HK-2 (cell line): Measurements from ENCODE around the gene TPO.
"Not testable (repeated sequence)": the region's sequence is repeated elsewhere in the genome, so short reads cannot be mapped to it uniquely, and the experiment has no call there.

ENCODE experiments used
- DNase-seq: peaks from one replicate; pipeline ENCODE4 v3.0.0-alpha.2; 2018; ENCODE audit not compliant: unreplicated experiment

The TPO gene

DNA sequence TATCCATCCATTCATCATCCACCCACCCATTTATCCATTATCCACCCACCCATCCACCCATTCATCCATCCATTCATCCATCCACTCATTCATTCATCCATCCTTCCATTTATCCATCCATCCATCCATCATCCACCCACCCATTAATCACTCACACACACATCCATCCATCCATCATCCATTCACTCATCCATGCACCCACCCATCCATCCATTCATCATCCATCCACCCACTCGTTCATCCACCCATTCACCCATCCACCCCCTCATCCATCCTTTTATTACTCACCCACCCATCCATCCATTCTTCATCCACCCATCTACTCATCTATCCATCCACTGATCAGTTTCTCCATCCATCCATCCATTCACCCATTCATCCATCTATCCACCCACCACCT lies 8.1 kb upstream of the TPO start:
- no peak for DNase-seq

DNA sequence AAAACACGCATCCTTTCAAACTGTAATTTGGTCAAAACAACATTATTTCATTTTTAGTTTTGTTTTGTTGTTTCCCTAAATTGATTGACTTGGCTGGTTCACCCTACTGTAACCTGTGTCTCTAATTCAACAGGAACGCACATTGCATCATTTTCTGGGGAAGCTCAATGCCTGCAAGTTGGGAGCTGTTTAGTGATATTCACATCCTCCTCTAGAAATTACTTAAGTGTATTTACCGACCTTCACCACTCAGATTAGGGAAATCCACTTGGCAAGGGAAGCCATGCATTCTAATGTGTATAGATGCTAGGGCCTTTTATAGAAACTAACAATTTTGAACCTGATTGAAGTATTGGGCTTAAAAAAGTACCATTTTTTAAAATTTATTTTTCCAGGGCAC lies 7.3 kb upstream of the TPO start:
- DNase-seq, result no peak

DNA sequence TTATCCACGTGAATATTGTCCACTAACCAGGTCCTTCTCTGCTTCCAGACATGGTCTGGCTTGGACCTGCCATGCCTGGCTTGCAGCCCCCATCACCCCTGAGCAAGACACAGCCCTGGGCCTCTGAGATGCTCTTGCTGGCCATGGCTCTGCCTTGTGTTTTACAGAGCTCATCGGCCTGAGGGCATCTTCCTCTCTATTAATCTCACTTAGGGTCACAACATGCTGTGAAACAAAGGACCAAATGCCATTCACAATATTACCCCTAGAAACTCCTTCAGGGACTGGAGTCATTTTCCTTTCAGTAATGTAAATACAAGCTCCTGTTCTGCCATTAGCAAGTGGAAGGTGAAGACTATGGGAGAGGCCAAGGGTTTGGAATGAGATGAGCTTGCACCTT lies 6.8 kb upstream of the TPO start:
- DNase-seq, result no peak

DNA sequence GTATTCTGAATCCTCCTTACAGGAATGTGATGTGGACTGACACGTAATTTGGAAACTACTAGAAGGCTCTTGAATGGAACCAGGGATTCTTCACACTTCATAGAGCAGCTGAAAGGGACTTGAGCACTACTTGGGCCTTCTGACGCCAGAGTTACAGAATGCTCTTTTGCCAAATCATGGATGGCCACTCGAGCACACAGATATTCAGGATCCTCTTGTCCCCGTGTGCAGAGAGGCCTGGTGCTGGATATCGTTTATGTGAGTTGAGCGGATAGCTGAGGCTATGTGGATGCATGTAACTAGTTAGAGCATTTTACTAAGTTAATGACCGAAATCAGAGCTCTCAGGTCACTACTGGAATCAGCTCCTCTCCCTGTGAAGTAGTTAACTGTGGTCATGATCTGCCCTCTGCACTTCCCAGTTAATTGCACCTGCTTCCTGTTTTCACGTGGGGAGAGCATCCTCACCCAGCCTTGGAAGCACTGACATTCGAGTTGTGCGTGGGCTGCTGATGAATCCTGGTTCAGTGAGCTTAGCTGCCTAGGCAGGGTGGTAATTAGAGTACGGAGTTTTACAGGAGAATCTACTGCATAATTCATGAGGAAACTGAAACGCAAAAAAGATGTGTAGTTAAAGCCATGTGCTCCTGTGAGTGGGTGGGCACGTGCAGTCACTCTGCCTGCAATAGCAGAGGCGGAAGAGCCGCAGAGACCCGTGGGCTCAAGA lies 5.2 kb upstream of the TPO start:
- no peak for DNase-seq

DNA sequence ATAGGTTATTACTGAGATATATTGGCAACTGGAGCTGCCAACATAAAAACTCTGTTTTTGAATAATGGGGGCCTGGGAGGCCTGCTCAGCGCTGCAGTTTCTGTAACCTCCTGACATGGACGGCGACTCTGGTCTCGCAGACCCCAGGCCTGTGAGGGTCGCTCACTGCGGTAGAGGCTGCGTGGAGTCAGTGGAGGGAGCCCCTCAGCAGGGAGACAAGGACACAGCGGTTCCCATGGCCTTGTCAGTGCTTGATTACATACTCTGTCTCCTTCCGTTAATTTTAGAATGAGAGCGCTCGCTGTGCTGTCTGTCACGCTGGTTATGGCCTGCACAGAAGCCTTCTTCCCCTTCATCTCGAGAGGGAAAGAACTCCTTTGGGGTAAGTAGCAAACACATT lies 858 bp downstream of the TPO start:
- no peak for DNase-seq

DNA sequence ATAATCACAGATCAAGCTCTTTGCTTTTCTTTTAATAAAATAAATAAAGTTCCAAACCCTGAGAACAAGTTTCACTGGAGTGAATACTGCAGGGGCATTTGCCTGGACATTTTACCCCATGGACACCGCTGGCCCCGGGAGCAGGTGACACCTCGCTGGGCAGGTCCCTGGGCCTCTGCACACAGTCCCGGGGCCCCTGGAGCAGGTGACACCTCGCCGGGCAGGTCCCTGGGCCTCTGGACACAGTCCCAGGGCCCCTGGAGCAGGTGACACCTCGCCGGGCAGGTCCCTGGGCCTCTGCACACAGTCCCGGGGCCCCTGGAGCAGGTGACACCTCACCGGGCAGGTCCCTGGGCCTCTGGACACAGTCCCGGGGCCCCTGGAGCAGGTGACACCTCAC lies 1.6 kb downstream of the TPO start:
- DNase-seq, result not testable (repeated sequence)

DNA sequence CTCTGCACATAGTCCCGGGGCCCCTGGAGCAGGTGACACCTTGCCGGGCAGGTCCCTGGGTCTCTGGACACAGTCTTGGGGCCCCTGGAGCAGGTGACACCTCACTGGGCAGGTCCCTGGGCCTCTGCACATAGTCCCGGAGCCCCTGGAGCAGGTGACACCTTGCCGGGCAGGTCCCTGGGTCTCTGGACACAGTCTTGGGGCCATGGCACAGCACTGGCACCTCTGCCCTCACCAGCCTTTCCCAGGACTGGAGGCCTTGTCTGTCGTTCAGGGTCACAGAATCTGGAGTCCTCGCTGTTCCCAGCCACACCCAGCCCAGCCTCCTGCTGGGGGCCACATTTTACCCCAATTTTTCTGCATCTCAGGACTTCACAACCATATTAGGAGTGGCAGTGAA lies 2.2 kb downstream of the TPO start:
- DNase-seq, result no peak

DNA sequence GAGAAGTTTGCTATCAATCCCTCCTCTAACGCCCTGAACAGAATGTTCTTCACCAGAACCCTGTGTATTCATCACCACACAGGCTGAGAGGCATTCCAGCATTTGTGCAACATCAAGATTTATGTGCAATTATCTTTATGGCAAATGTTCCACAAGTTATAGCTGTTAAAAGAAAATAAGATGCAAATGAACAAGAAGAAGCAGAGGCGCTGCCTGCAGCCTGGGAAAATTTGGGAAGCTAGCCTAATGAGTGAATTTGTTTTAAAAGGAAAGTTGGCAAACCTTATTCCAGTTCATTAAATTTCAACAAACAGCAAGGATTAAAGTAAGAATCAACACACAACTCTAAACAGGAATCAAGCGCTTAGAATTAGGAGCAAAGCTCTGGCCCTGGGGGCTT lies 5.3 kb downstream of the TPO start:
- DNase-seq, result no peak

DNA sequence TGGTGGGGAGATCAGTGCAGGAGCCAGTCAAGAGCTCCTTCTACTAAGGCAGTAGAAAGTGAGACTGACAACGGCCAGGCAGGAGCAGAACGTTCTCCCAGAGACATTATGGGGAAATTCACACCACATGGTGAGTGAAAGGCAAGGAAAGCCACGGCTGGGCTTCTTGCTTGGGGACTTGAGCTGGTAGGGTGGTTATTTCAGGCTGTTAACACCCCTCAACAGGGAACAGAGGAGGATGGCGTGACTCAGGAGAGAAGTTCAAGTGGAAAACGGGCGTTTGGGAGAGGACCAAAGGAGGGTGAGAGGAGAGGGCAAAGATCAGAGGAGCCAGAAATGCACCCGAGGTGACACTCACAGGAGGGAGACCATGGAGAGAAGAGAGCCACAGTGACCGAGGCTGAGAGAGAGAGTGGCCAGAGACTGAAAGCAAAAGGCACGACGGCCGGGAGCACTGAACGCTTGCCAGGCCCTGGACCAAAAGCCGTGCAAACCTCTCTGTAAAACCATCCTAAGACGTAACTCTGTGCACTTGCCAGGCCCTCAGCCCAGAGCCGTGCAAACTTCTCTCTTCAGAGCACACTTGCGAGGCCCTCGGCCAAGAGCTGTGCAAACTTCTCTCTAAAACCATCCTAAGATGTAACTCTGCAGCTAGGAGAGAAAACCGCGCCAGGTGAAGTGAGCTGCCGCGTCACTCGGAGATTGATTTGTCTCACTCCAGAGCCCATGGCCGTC lies 7.7 kb downstream of the TPO start:
- no peak for DNase-seq

DNA sequence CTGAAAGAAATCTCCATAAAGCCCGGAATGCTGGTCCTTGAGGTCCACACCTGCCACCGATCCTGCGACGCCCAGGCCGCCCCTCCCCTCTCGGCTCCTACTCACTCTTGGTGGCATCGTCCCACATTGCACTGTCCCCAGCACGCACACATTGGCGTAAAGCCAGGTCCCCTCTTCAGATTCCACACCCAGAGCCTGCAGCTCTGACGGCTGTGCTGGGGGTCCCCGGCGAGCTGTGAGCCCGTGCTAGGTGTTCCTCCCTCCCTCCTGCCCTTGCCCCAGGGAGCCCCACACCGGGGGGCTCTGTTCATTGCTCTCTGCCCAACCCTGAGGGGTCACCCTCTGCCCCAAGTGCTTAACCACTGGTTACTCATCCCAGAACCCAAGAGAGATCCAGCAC lies 8.5 kb downstream of the TPO start:
- DNase-seq, result no peak

DNA sequence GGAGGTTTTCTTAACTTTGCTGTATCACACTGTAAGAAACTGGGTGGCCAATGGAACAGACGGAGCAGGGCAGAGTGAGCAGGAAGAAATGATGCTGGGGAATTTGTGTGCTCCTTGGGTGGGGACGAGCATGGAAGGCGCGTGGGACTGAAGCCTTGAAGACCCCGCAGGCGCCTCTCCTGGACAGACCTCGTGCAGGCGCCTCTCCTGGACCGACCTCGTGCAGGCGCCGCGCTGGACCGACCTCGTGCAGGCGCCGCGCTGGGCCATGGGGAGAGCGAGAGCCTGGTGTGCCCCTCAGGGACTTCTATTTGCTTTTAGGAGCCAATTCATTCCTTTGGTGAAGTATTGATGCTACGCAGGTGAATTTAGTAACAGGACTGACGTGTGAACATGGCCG lies 8.9 kb downstream of the TPO start:
- no peak for DNase-seq

DNA sequence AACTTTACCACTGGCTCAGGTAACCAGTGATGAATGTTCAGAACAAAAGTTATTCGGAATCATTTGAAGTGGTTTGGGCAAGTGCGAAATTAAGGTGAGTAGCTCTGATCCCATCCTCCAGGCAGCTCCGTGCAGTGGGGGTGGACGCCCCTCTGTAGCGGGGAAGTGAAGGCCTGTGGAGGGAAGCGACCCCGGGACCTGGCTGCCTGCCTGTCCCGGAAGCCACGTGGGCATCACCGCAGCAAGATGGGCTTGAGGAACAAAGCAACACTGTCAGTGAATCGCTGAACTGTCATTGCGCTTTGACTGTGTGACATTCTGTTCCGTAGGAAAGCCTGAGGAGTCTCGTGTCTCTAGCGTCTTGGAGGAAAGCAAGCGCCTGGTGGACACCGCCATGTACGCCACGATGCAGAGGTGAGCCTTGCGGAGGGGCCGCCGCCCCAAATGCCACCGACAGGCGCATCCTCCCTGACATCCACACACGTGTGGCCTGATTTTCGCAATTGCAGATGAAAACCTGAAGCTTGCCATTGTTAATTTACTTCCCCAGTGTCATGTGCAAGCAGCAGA lies 9.5 kb downstream of the TPO start:
- DNase-seq, result no peak

DNA sequence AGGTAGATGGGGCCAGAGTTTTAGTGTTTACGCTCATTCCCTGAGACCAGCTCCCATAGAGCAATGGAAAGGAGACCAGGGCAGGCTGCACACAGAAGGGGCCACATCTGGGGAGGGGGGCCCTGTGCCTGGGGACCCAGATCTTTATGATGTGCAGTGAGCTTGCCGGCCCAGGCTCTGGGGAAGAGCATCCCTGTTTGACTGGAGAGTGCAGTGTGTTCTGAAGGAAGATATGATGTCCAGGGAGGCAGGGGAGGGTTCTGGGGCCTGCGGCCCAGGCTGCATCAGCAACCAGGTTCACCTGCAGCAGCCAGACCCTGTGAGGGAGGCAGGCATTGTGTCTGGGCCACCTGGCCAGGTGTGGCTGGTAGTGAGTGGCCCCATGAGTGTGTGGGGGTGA lies 13.8 kb downstream of the TPO start:
- DNase-seq, result no peak

DNA sequence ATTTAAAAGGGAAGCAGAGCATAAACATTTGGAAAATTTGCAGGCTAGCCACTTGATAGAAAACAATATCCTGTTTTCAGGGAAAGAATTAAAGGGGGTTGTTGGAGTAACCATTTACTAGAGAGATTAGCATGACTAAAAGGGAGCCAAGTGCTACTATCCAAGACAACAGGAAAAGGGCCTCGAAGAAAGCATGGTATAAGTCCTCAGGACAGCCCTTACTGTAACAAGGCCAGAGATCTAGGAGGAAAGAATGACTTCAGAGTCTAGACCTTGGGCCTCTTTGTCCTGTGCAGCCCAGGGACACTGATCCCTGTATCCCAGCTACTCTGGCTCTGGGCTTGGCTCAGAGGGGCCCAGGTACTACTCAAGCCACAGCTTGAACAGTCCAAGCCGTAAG lies 16.6 kb downstream of the TPO start:
- DNase-seq, result no peak

DNA sequence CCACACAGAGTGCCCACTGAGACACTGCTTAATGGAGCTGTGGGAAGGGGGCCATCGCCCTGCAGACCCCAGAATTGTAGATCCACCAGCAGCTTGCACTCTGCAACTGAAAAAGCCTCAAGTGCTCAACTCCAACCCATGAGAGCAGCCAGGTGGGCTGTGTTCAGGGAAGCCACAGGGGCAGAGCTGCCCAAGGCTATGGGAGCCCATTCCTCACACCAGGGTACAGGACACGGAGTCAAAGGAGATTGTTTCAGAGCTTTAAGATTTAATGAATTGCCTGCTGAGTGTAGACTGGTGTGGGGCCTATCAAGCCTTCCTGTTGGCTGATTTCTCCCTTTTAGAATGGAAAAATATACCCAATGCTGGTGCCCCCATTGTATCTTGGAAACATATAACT lies 17.2 kb downstream of the TPO start:
- DNase-seq, result no peak

DNA sequence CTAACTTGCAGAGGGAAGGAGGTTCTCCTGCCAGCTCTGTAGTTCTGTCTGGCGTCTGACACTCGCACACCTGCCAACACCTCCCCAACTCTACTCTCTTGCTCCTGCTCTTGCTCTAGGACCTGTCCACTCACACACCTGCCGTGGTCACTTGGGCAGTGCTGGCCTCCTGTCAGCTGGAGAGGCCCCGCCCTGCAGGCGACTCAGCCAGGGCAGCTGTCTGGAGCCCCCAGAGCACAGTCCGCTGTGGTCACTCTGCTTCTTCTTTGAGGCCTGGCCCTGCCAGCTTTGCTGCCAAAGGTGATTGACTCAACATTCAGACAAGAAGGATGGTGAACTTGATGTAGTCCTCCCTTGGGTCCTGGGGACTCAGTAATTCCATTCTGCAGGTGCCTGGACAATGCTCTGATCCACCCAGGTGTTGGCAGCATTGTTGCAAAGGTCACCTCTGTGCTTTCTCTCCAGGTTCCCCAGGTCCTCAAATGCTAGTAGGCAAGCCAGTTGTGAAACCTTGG lies 18.7 kb downstream of the TPO start:
- no peak for DNase-seq

DNA sequence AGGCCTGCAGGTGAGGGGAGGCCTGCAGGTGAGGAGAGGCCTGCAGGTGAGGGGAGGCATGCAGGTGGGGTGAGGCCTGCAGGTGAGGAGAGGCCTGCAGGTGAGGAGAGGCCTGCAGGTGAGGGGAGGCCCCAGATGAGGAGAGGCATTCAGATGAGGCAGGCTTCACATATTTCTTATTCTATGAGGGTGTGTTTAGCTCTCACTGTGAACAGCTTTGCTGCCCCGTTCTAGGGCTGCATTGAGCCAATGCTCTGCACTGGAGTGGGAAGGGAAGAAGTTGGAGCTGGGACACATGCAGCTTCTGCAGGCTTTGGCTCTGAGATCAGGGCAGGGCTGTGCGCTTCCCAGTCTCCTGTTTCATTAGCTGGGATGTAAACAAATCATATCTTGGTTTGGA lies 19.5 kb downstream of the TPO start:
- no peak for DNase-seq

DNA sequence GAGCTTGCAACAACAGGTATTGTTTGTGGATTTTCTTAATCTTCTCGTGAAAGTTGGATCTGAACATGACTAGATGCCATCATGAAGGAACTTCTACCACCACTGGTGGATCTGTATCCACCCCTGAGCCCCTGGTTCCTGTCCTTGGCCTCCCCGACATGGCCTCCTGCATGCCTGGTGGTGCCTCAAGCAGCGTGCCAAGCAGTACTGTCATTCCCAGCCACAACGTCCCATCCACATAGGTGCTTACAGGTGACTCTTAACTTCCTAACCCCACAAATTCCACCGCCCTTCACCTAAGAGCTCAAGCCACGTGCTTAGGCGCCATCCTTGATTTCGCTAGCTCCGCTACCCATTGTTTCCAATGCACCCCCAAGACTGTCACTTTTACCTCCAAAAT lies 23.1 kb downstream of the TPO start:
- no peak for DNase-seq

DNA sequence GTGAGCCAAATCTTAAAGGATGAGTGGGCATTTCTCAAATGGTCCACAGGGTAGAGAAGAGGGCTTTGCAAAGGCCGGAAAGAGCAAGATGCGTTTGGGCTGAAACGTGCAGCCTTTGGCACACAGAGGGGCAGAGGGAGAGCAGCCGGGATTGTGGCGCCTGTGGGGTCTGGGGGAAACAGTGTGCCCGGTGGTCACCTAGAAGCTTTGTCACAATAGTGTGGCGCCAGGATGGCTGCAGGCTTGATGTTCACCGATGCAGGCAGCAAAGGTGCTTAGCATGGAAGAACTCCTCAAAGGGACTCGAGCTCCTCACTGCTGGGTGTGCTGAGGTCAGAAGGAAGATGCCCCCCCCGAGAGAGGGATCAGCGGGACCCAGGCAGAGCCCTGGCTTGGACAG lies 23.8 kb downstream of the TPO start:
- no peak for DNase-seq

DNA sequence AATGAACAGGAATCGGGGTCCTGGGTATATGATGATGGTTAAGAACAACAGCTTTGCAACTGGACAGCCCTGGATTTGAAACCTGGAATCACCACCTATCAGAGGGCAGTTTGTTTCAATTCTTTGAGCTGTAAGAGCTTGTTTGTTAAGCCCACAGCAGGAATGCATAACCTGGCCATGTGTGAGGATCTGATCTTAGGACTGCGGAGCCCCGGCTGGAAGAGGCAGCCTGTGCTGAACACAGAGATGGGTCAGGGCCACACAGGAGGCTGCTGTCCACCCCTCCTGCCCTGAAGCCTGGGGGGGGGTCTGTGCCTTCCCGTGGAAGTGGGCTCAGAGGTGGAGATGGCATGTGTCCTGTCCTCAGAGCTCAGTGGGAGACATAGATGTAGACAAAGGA lies 24.3 kb downstream of the TPO start:
- DNase-seq, result no peak

DNA sequence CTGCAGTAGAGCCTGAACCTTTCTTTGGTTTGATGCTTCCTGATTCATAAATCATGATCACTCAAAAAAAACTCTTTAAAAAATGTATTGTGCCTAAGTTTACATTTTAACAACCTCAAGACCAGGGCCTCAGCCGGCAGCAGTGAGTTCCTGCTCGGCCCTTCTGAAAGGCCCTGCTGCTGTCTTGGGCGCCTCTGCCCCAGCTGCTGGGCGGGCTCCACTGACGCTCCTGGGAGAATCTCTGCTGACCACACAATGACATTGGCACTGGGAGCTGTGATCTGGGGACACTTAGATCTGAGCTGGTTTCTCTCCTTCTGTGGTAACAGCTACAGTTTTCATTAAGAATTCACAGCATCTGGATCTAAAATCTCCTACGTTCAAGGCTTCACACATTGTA lies 25.7 kb downstream of the TPO start:
- DNase-seq, result no peak

DNA sequence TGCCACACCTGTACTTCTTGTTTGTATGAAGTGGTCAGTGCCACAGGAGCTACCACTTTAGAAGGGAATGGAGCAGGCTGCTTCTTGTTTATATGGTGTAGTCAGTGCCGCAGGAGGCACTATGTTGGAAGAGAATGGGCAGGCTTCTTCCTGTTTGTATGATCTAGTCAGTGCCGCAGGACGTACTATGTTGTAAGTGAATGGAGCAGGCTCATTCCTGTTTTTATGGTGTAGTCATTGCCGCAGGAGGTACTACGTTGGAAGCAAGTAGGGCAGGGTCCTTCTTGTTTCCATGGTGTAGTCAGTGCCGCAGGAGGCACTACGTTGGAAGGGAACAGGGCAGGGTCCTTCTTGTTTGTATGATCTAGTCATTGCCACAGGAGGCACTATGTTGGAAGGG lies 27.3 kb downstream of the TPO start:
- DNase-seq, result no peak

DNA sequence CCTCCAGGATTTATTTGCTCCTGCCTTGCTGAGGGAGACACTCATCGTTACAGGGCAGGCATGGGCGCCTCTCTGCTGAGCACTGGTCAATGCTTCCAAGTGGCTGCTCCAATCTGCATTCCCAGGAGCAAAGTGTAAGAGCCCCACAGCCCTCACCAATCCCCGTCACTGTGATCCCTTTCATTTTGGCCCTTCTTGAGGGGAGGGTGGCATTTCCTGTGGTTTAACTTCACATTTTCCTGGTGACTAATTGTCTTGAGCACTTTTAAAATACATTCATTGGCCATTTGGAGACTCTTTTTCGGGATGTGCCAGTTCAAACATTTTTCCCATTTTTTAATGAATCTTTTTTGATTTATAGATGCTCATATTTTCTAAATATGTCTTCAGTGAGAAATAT lies 33.0 kb downstream of the TPO start:
- DNase-seq, result no peak
